ENCODE measurements around the gene TKFC.

The TKFC gene

DNA sequence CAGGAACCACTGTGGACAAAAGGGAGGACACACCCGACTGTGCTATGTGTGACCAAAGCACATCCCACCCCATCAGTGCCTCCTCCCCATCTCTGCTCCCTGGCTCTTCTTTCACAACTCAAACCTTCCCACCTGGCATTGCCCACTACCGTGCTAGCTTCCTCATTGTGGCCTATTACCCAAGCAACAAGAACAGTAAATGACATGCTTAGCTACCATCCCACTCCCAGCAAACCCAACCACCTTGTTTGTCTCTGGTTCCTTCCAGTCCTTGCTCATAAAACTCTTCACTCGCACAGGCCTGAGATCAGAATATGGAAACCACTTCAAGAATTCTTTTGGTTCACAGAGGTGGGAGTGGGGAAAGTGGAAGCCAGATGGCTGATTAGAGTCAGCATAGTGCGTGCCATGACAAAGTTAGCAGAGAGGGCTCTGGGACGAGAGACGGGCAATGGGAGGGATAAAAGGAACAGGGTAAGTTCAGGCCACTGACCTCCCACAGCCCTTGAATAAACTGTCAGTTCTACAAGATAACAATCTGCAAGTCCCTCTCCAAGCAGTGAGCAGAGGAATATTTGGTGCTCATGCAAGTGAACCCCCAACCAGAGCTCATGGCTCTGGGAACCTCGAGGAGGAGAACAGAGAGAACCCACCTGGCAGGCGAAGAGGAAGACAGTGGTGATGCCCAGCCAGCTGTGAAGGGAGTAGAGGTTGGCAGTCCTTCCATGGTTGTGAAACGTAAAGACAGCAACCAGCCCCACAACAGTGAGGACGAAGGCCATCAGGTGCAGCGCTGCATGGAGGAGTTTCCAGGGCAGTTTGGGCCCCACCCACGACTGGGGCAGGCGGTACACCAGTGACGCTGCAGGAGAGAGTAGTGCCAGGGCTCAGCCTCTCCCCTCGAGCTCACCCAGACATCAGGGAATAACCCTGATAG lies 20.4 kb downstream of the TKFC start:
- Histone ChIP-seq H3K4me1 (peaks cover 46 to 78% (median 63%) of the 10 kb centered on the region in 10 experiments), H3K27ac (peak overlapping the region in 9 of 11 experiments; percentile 38 to 99 (median 67); a peak in 17 of 22 replicates), H3K36me3 (peaks cover 35 to 70% (median 55%) of the 10 kb centered on the region in 11 experiments), H4K20me1 (no peaks in the 10 kb centered on the region; a peak in 1 of 22 replicates), H3K27me3 (no peaks in the 10 kb centered on the region), H3K4me3 (no peak overlapping the region), H3K9me3 (replicated peaks in 1 of 11) (no peaks in the 10 kb centered on the region), H3K9ac (peak overlapping the region in 8 of 11 experiments; percentile 30 to 58 (median 44); a peak in 13 of 22 replicates), H3K4me2 (peak overlapping the region; percentile 37 to 86 (median 71))
- TF ChIP-seq Cebpa-rat (IDR thresholded peaks at IDR 0.05): peak in 1 of 11 experiments; percentile 33; a peak in 1 of 22 replicates

DNA sequence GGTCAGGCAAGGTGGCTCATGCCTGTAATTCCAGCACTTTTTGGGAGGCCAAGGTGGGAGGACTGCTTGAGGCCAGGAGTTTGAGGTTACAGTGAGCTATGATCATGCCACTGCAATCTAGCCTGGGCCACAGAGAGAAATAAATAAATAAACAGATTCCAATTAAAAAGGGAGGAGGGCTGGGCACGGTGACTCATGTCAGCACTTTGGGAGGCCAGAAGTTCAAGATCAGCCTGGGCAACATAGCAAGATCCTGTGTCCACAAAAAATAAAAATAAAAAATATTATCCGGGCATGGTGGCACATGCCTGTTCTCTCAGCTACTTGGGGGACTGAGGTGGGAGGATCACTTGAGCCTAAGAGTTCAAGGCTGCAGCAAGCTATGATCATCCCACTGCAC lies 21.2 kb downstream of the TKFC start:
- peak overlapping the region; percentile 37 to 86 (median 71) for H3K4me2 ChIP-seq
- peak overlapping the region in 9 of 11 experiments; percentile 11 to 58 (median 44); a peak in 13 of 22 replicates for H3K9ac ChIP-seq

DNA sequence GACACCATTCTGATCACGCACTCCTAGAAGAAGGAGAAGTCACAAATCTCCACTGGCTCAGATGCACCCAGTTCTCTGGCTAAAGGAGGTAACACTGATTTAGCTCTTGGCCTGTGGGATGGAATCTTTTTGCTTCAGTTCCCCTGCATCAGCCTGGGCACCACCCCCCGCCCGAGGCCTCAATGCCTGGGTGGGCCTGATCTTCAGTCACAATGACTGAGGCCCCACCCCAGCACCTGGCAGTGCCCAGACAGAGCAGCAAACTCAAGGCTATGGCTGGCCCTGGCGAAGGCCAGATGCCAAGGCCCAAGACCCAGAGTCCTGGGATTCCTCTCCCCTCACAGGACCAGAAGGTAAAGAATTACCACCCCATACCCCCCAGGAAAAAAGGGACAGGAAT lies 23.7 kb downstream of the TKFC start:
- no peaks in the 10 kb centered on the region; a peak in 1 of 22 replicates for H4K20me1 ChIP-seq
- H3K4me3 ChIP-seq: peak overlapping the region in 4 of 10 experiments; percentile 1 to 56 (median 14); a peak in 3 of 20 replicates
- H3K27ac ChIP-seq: peak overlapping the region; percentile 55 to 99 (median 91); a peak in 21 of 22 replicates
- peak overlapping the region; percentile 85 to 98 (median 89) for H3K4me2 ChIP-seq
- no peak for TF ChIP-seq Cebpa-rat (IDR thresholded peaks at IDR 0.05)
- peaks cover 6 to 37% (median 25%) of the 10 kb centered on the region in 11 experiments; a peak in 21 of 22 replicates for H3K36me3 ChIP-seq
- H3K4me1 ChIP-seq: peaks cover 75 to 90% (median 84%) of the 10 kb centered on the region in 10 experiments
- H3K9ac ChIP-seq: peak overlapping the region in 10 of 11 experiments; percentile 33 to 77 (median 74); a peak in 19 of 22 replicates
- no peaks in the 10 kb centered on the region for H3K27me3 ChIP-seq
- no peaks in the 10 kb centered on the region for H3K9me3 ChIP-seq (replicated peaks in 1 of 11)

More for the DNA sequence above, 21.2 kb downstream of the TKFC start:
- H3K27ac ChIP-seq: peak overlapping the region in 9 of 11 experiments; percentile 38 to 99 (median 67); a peak in 17 of 22 replicates
- H3K4me1 ChIP-seq: peaks cover 54 to 78% (median 67%) of the 10 kb centered on the region in 10 experiments
- H4K20me1 ChIP-seq: no peaks in the 10 kb centered on the region; a peak in 1 of 22 replicates
- no peaks in the 10 kb centered on the region for H3K9me3 ChIP-seq (replicated peaks in 1 of 11)
- no peak overlapping the region for H3K4me3 ChIP-seq
- peaks cover 27 to 62% (median 47%) of the 10 kb centered on the region in 11 experiments for H3K36me3 ChIP-seq
- H3K27me3 ChIP-seq: no peaks in the 10 kb centered on the region
- TF ChIP-seq Cebpa-rat (IDR thresholded peaks at IDR 0.05): no peak

DNA sequence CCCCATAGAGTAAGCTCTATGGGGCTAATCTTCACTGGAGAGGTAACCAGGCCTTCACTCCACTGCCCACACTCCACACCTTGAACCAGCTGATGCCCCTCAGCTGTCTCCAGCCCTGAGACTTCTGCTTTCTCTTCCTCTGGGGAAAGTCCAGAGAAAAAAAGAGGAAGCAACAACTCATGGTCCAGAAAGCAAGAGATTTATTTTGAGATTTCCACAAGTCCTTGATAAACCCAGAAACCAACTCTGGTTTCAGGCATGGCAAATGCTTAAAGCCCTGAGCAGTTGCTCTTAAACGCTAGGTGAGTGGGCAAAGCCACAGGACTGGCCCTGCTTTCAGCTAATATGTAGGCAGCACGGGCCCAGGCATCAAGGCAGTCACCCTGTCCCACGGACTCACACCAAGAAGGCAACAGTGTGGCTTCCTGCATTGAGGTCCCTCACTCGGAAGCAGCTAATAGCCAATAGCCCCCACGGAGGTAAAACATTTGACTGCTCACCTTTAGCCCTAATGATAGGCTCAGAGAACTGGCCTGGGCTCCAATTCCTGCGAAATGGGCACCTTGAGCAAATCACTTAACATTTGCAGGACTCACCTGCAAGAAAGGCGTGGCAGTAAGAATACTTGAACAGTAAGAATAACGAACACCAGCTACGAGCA lies 24.3 kb downstream of the TKFC start:
- Histone ChIP-seq H3K4me2 (peak overlapping the region; percentile 85 to 98 (median 89)), H3K27me3 (no peaks in the 10 kb centered on the region), H3K4me1 (peaks cover 75 to 86% (median 83%) of the 10 kb centered on the region in 10 experiments), H3K27ac (peak overlapping the region; percentile 70 to 99 (median 91)), H3K4me3 (peak overlapping the region in 9 of 10 experiments; percentile 7 to 56 (median 30); a peak in 15 of 20 replicates), H3K9me3 (replicated peaks in 1 of 11) (no peaks in the 10 kb centered on the region), H3K9ac (peak overlapping the region; percentile 44 to 77 (median 74); a peak in 21 of 22 replicates), H3K36me3 (peaks cover 0 to 30% (median 18%) of the 10 kb centered on the region in 11 experiments; a peak in 18 of 22 replicates), H4K20me1 (no peaks in the 10 kb centered on the region; a peak in 1 of 22 replicates)
- TF ChIP-seq Cebpa-rat (IDR thresholded peaks at IDR 0.05): no peak

DNA sequence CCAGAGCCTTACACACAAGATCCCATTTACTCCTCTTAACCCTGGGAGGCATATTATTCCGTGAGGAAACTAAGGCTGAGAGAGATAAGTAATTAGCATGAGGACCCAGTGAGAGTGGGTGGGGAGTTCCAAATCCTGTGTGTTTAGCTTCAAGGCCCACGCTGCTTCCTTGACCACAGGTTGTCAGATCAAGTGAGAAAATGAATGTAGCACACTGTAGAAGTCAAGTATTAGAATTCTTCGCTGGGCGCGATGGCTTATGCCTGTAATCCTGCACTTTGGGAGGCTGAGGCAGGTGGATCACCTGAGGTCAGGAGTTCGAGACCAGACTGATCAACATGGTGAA lies 24.8 kb downstream of the TKFC start:
- H3K4me1 ChIP-seq: peaks cover 77 to 83% (median 82%) of the 10 kb centered on the region in 10 experiments
- H3K36me3 ChIP-seq: peaks cover 0 to 25% (median 13%) of the 10 kb centered on the region in 11 experiments; a peak in 16 of 22 replicates
- no peaks in the 10 kb centered on the region; a peak in 1 of 22 replicates for H4K20me1 ChIP-seq
- no peaks in the 10 kb centered on the region for H3K27me3 ChIP-seq
- peak overlapping the region; percentile 70 to 99 (median 91) for H3K27ac ChIP-seq
- H3K9me3 ChIP-seq (replicated peaks in 1 of 11): no peaks in the 10 kb centered on the region
- H3K9ac ChIP-seq: peak overlapping the region; percentile 44 to 77 (median 74); a peak in 21 of 22 replicates
- peak overlapping the region; percentile 85 to 98 (median 89) for H3K4me2 ChIP-seq
- no peak for TF ChIP-seq Cebpa-rat (IDR thresholded peaks at IDR 0.05)
- H3K4me3 ChIP-seq: peak overlapping the region in 9 of 10 experiments; percentile 7 to 56 (median 30); a peak in 10 of 20 replicates

DNA sequence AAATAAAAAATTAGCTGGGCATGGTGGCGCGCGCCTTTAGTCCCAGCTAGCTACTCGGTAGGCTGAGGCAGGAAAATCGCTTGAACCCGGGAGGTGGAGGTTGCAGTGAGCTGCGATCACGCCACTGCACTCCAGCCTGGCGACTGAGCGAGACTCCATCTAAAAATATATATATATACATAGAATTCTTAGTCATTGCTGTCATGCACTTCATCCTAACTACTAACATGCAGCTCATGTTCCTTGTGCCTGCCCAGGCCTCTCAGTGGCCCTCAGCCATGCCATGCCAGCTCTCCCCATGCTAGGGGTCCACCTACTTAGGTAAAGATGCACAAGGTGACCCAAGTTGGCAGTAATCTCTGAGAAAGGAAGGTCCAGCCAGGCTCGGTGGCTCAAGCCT lies 25.5 kb downstream of the TKFC start:
- Histone ChIP-seq H3K9me3 (replicated peaks in 1 of 11) (no peaks in the 10 kb centered on the region), H3K36me3 (peaks cover 0 to 22% (median 8%) of the 10 kb centered on the region in 11 experiments; a peak in 18 of 22 replicates), H3K27me3 (no peaks in the 10 kb centered on the region), H4K20me1 (peaks cover 0 to 1% (median 0%) of the 10 kb centered on the region in 11 experiments; a peak in 3 of 22 replicates), H3K9ac (peak overlapping the region in 6 of 11 experiments; percentile 8 to 99 (median 92); a peak in 6 of 22 replicates), H3K27ac (peak overlapping the region in 10 of 11 experiments; percentile 73 to 99 (median 96); a peak in 16 of 22 replicates), H3K4me2 (peak overlapping the region; percentile 85 to 98 (median 89)), H3K4me3 (no peak overlapping the region; a peak in 1 of 20 replicates), H3K4me1 (peaks cover 77 to 83% (median 82%) of the 10 kb centered on the region in 10 experiments)
- no peak for TF ChIP-seq Cebpa-rat (IDR thresholded peaks at IDR 0.05)

DNA sequence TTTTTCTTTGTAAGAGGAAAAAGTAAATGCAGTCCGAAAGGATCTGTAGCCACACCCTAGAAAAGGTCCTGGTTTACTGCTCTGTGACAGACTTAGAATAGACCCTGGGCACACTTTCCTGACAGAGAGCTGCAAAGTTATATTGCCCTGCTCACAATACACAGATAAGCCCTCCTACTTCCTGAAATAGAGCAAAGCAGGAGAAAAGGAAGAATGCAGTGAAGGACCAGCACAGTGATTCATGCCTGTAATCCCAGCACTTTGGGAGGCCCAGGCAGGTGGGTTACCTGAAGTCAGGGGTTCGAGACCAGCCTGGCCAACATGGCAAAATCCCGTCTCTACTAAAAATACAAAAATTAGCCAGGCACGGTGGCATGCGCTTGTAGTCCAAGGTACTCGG lies 26.5 kb downstream of the TKFC start:
- Histone ChIP-seq H3K4me1 (peaks cover 71 to 83% (median 78%) of the 10 kb centered on the region in 10 experiments), H3K9ac (peak overlapping the region in 10 of 11 experiments; percentile 88 to 99 (median 94); a peak in 16 of 22 replicates)

DNA sequence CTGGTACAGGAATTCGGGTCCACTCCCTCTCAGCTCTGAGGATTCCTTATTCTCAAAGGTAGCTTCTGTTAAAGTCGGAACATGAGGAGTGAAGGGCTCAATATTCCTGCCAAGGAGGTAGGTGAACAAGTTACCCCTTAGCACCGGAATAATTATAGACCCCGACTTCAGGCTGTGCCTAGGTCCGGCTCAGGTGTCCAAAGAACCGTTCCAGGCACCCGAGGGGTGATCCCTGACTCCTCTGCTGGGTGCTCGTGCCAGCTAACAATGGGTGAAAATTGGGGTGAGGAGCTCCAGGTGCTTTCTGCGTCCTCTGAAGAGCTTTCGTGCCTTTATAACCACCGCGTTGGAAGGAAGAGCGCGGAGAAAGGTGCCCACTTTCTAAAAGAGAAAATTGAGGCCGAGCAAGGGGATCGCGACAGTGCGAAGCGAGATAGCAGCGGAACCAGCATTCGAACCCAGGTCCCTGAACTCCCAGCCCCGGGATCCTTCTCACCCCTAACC lies 28.3 kb downstream of the TKFC start:
- Histone ChIP-seq H3K4me1 (peaks cover 61 to 66% (median 64%) of the 10 kb centered on the region in 10 experiments), H3K4me2 (peak overlapping the region; percentile 85 to 98 (median 89))
- no peak for TF ChIP-seq Cebpa-rat (IDR thresholded peaks at IDR 0.05)

More for the DNA sequence above, 26.5 kb downstream of the TKFC start:
- peak overlapping the region; percentile 85 to 98 (median 89) for H3K4me2 ChIP-seq
- H3K36me3 ChIP-seq: peaks cover 9 to 22% (median 13%) of the 10 kb centered on the region in 11 experiments
- no peak for TF ChIP-seq Cebpa-rat (IDR thresholded peaks at IDR 0.05)
- no peaks in the 10 kb centered on the region for H3K9me3 ChIP-seq (replicated peaks in 1 of 11)
- no peaks in the 10 kb centered on the region for H3K27me3 ChIP-seq
- H4K20me1 ChIP-seq: peaks cover 0 to 11% (median 0%) of the 10 kb centered on the region in 11 experiments; a peak in 3 of 22 replicates
- H3K4me3 ChIP-seq: peak overlapping the region in 8 of 10 experiments; percentile 73 to 86 (median 80); a peak in 8 of 20 replicates
- peak overlapping the region in 10 of 11 experiments; percentile 7 to 99 (median 96); a peak in 19 of 22 replicates for H3K27ac ChIP-seq

More for the DNA sequence above, 28.3 kb downstream of the TKFC start:
- Histone ChIP-seq H3K27ac (peak overlapping the region; percentile 88 to 99 (median 96)), H3K4me3 (peak overlapping the region; percentile 67 to 86 (median 78)), H4K20me1 (peaks cover 0 to 12% (median 0%) of the 10 kb centered on the region in 11 experiments; a peak in 3 of 22 replicates), H3K9ac (peak overlapping the region; percentile 88 to 99 (median 94)), H3K27me3 (no peaks in the 10 kb centered on the region), H3K9me3 (replicated peaks in 1 of 11) (no peaks in the 10 kb centered on the region), H3K36me3 (peaks cover 26 to 31% (median 30%) of the 10 kb centered on the region in 11 experiments)
